NCI-H748 treated with DMSO at 0.1 percent for 48 hours (cell line): ENCODE data around the gene DRAM1.
"Not testable (repeated sequence)": the region's sequence is repeated elsewhere in the genome, so short reads cannot be mapped to it uniquely, and the experiment has no call there.

Source experiments
- DNase-seq: peaks from one replicate; lab custom pipeline; 2025; lab: John Stamatoyannopoulos, UW

Gene DRAM1

GRCh38 chr12:101859664-101860607 lies 17.4 kb upstream of the DRAM1 start:
- DNase-seq, result no peak

- DNase-seq, result not testable (repeated sequence)
Measured at GRCh38 chr12:101861688-101862087, 15.7 kb upstream of the DRAM1 start.

DNA sequence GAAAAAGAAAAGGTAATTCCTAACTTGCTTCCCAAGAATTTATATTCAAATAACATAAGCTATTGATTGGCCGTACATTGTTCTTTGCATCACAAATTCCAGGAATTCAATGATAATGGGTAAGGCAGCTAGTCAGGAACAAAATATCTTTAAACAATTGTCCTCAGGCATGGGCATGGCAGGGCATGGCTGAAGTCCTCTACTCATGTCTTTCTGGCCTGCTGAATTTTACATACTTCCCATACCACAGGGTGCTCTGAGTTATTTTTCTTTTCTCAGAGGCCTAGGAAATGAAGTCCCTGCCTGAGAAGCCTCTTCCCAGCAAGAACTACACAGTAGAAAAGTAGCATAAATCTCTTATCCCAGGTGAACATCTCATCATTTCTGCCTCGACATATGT lies 15.1 kb upstream of the DRAM1 start:
- DNase-seq, result no peak

DNA sequence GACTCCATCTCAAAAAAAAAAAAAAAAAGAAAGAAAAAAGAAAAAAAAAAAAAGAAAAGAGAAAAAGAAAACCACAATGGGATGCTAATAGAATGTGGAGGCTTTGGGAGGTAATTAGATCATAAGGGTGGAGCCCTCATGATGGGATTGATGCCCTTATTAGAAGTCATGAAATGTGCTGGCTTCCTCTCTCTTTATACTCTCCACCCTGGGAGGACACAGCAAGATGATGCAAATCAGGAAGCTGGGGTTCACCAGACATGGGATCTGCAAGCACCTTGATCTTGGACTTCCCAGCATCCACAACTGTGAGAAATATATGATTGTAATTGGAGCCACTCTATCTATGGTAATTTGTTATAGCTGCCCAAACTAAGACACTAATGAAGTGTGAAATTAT lies 13.4 kb upstream of the DRAM1 start:
- no peak for DNase-seq

DNA sequence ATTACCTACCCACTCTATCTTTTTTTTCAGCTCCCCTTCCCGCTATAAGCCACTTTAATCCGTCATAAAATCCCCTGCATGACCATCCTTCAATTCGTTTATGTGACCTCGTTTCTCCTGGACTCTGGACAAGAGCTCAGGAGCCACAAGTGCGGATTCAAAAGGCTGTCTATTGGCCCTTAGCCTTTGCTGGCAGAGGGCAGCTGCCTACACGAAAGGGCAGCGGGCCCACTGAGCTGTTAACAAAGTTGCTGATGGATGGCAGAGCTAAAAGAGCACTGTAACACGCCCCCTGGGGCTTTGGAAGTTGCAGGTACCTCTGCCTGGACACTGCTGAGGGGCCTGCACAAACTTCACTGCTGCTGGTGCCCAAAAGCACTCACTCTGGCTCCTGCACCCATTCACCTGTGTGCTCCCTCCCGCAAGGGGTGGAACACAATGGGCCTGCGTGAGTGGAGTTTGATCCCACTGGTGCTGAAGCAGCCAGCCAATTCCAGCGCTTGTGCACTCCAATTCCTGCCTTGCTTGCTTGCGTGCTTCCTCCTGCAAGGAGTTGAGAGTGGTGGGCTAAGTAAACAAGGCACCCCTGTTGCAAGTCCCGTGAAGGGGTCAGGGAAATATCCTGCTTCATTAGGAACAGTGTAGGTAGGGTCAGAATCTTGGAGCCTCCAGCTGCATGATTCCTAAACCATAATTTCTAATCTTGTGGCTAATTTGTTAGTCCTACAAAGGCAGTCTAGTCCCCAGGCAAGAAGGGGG lies 10.6 kb upstream of the DRAM1 start:
- DNase-seq, result no peak

GRCh38 chr12:101867619-101868018 lies 9.8 kb upstream of the DRAM1 start:
- not testable (repeated sequence) for DNase-seq

GRCh38 chr12:101870925-101871324 lies 6.5 kb upstream of the DRAM1 start:
- DNase-seq, result no peak

- no peak for DNase-seq
Measured at GRCh38 chr12:101875162-101875561, 2.2 kb upstream of the DRAM1 start.

GRCh38 chr12:101876322-101876860 lies 989 bp upstream of the DRAM1 start:
- no peak for DNase-seq

- peak; percentile 14 for DNase-seq
Measured at GRCh38 chr12:101877806-101878242, 444 bp downstream of the DRAM1 start.

- DNase-seq, result no peak
Measured at GRCh38 chr12:101878243-101878821, 952 bp downstream of the DRAM1 start.

DNA sequence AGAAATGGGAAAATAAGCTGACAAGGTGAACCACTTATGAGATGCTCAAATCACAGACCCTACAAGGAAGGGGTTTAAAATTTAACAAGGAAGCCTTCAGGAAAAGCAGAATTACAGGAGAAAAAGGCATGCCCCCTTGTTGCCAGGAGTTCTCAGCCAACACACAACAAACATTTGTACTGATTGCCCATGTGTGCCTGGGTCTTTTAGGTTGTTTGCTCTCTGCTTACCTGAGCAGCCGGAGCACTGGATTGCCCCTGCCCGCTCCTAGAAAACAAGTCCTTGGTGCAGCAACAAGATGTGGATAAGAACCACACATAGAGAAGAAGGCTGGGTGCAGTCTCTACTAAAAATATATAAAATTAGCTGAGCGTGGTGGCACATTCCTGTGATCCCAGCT lies 3.4 kb downstream of the DRAM1 start:
- no peak for DNase-seq

DNA sequence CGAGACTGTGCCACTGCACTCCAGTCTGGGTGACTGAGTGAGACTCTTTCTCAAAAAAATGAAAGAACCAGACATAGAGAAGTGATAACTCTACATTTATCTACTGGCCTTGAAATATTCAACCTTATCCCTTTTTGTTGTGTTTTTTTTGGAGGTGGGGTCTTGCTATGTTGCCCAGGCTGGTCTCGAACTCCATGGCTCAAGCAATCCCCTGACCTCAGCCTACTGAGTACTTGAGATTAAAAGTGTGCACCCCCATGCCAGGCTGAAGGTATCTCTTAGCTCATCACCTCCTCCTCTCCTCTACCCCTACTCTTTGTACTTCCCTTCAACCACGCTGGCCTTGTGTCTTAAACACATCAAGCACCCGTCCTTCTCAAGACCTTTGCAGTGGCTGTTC lies 3.8 kb downstream of the DRAM1 start:
- DNase-seq, result no peak

GRCh38 chr12:101884174-101884573 lies 6.8 kb downstream of the DRAM1 start:
- DNase-seq, result no peak

GRCh38 chr12:101884781-101885340 lies 7.5 kb downstream of the DRAM1 start:
- not testable (repeated sequence) for DNase-seq

GRCh38 chr12:101885912-101886561 lies 8.7 kb downstream of the DRAM1 start:
- no peak for DNase-seq

- no peak for DNase-seq
Measured at GRCh38 chr12:101889211-101889752, 11.9 kb downstream of the DRAM1 start.

GRCh38 chr12:101891462-101891971 lies 14.1 kb downstream of the DRAM1 start:
- DNase-seq, result peak; percentile 45

- DNase-seq, result no peak
Measured at GRCh38 chr12:101892794-101893193, 15.4 kb downstream of the DRAM1 start.

- DNase-seq, result no peak
Measured at GRCh38 chr12:101901777-101902176, 24.4 kb downstream of the DRAM1 start.

DNA sequence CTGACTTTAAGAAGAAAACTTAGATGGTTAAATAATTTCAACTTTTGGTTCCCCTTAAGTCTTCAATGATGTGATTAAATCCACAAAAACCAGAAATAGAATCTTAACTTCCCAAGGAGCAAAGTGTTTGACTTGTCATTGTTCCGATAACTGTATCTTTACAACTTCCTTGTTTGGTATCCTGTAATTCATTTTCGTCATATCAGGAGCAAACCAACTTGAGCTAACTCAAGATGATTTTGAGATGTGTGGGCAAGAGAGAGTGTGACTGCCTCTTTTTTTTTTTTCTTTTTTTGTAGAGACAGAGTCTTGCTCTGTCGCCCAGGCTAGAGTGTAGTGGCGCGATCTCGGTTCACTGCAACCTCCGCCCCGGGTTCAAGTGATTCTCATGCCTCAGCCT lies 25.3 kb downstream of the DRAM1 start:
- DNase-seq, result no peak
